Hepatocyte (in vitro differentiated cells): ENCODE measurements around the gene TAS1R3. TPM values are rescaled to one million over a fixed set of nuclear protein-coding genes. Genes with fewer than 3 reads are reported as not detected.
A peak's percentile ranks its signal among the peaks of the same experiment; 100 is the strongest.

ENCODE experiments used
- DNase-seq: peaks from one replicate; pipeline ENCODE4 v3.0.0-alpha.2; 2016; ENCODE audit warnings: low spot score
- H2AFZ ChIP-seq: fragments of 200-600 bp; sonication (generic); 2 replicates; pipeline ENCODE4 v1.6.0; 2016; ENCODE audit warnings: antibody characterized with exemption, mild to moderate bottlenecking
- H3K27ac ChIP-seq: fragments of 200-600 bp; sonication (generic); 2 replicates; pipeline ENCODE4 v1.5.1; 2016; ENCODE audit warnings: mild to moderate bottlenecking
- H3K27me3 ChIP-seq: fragments of 200-600 bp; sonication (generic); 2 replicates; pipeline ENCODE4 v1.6.1; 2016
- H3K36me3 ChIP-seq: fragments of 200-600 bp; sonication (generic); replicated peaks from 2 replicates; pipeline ENCODE4 v1.5.1; 2016; ENCODE audit warnings: low read depth; ENCODE audit not compliant: insufficient read depth
- H3K4me1 ChIP-seq: fragments of 200-600 bp; sonication (generic); 2 replicates; pipeline ENCODE4 v1.5.1; 2016; ENCODE audit warnings: mild to moderate bottlenecking, moderate library complexity; ENCODE audit not compliant: insufficient read depth
- H3K4me2 ChIP-seq: fragments of 200-600 bp; sonication (generic); 2 replicates; pipeline ENCODE4 v1.6.0; 2016
- H3K4me3 ChIP-seq: fragments of 200-600 bp; sonication (generic); 2 replicates; pipeline ENCODE4 v1.5.1; 2016; ENCODE audit warnings: mild to moderate bottlenecking
- H3K79me2 ChIP-seq: fragments of 200-600 bp; sonication (generic); 2 replicates; pipeline ENCODE4 v1.6.0; 2017; ENCODE audit warnings: mild to moderate bottlenecking
- H3K9me2 ChIP-seq: fragments of 200-600 bp; sonication (generic); replicated peaks from 2 replicates; pipeline ENCODE4 v1.6.0; 2017; ENCODE audit warnings: mild to moderate bottlenecking; ENCODE audit not compliant: insufficient read depth
- H3K9me3 ChIP-seq: fragments of 200-600 bp; sonication (generic); 2 replicates; pipeline ENCODE4 v1.5.1; 2016; ENCODE audit warnings: low read depth, mild to moderate bottlenecking
- H4K20me1 ChIP-seq: fragments of 200-600 bp; sonication (generic); 2 replicates; pipeline ENCODE4 v1.6.0; 2016; ENCODE audit warnings: mild to moderate bottlenecking; ENCODE audit not compliant: insufficient read depth, poor library complexity, severe bottlenecking
- EZH2 ChIP-seq: fragments of 200-600 bp; sonication (generic); IDR thresholded peaks from 2 replicates; pipeline ENCODE4 v1.6.1; 2016; ENCODE audit warnings: antibody characterized with exemption, mild to moderate bottlenecking, borderline replicate concordance
- EZH2phosphoT487 ChIP-seq: fragments of 200-600 bp; sonication (generic); IDR thresholded peaks from one replicate; pipeline ENCODE4 v1.6.1; 2018; ENCODE audit warnings: antibody characterized with exemption, mild to moderate bottlenecking, low read depth, moderate library complexity; ENCODE audit not compliant: unreplicated experiment, severe bottlenecking
- WGBS: methylation state at CpG from one replicate; pipeline ENCODE4 v1.1.6; 2016; ENCODE audit warnings: low lambda C conversion rate; ENCODE audit errors: missing lambda C conversion rate; 5-methylcytosine and 5-hydroxymethylcytosine counted together
- polyA plus RNA-seq: library from polyadenylated mRNA; unstranded; fragments of >200 nt; fragmentation: Nextera tagmentation; extraction: Ambion mirVana; gene quantifications from 2 replicates; pipeline ENCODE4 v1.2.1, GENCODE V29; 2016
- total RNA-seq: library from RNA; depleted of rRNA; stranded (reverse); fragments of >200 nt; gene quantifications from 2 replicates; pipeline ENCODE4 v1.2.3, GENCODE V29; 2014
- TF ChIP-seq, protein P1 (sequence below): fragments of 200-600 bp; sonication (generic); IDR thresholded peaks from 2 replicates; pipeline ENCODE4 v1.5.1; 2016; ENCODE audit warnings: antibody characterized with exemption, mild to moderate bottlenecking; ENCODE audit not compliant: poor library complexity

The TAS1R3 gene
- total and polyA plus RNA-seq, 2 experiments from 2014 or later = 0.17 to 0.42 TPM

DNA sequence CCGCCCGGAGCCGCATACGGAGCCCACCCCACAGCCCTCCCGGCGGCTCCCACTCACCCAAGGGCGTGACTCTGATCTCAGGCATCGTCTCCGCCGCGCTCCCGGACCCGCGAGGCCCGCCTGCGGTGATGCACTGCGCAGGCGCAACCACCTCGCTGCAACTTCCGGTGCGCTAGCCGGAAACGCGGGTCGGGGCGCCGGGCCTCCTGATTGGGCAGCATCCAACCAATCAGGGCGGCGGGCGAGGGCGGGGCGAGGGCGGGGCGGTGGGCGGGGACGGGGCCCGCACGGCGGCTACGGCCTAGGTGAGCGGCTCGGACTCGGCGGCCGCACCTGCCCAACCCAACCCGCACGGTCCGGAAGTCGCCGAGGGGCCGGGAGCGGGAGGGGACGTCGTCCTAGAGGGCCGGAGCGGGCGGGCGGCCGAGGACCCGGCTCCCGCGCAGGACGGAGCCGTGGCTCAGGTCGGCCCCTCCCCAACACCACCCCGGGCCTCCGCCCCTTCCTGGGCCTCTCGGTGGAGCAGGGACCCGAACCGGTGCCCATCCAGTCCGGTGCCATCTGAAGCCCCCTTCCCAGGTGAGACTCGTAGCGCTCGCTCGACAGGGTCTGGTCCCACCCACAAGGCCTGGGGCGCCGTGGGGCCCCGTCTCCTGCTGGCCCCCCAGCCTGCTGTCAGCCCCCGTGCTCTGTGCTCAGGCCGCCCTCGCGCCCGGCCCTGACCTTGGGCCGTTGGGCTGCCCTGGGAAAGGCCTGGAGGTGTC, 6.4 kb upstream of the TAS1R3 start, which contains the start of the genes CPTP and INTS11:
TSS of gene CPTP (plus strand) at position 279 of the 764 bp plus-strand sequence. CDS start 2,109 bp downstream, outside the sequence.
TSS of gene INTS11 (minus strand) at position 137 of the 764 bp plus-strand sequence. CDS start at position 85, 52 bp downstream.
- Histone ChIP-seq H4K20me1 (peaks cover 28% of the 10 kb centered on the region), H3K27ac (peak within 1 kb of the TSS; percentile 89), H3K36me3 (no peaks in the 10 kb centered on the region), H3K4me1 (peaks cover 13% of the 10 kb centered on the region), H2AFZ (peak within 1 kb of the TSS; percentile 85), H3K79me2 (peaks cover 65% of the 10 kb centered on the region), H3K27me3 (no peaks in the 10 kb centered on the region), H3K4me2 (peak within 1 kb of the TSS; percentile 95), H3K4me3 (peak within 1 kb of the TSS; percentile 99), H3K9me3 (no peaks in the 10 kb centered on the region), H3K9me2 (no peaks in the 10 kb centered on the region)
- TF ChIP-seq EZH2 (no peak), EZH2phosphoT487 (no peak)
- TF ChIP-seq, protein P1, sequence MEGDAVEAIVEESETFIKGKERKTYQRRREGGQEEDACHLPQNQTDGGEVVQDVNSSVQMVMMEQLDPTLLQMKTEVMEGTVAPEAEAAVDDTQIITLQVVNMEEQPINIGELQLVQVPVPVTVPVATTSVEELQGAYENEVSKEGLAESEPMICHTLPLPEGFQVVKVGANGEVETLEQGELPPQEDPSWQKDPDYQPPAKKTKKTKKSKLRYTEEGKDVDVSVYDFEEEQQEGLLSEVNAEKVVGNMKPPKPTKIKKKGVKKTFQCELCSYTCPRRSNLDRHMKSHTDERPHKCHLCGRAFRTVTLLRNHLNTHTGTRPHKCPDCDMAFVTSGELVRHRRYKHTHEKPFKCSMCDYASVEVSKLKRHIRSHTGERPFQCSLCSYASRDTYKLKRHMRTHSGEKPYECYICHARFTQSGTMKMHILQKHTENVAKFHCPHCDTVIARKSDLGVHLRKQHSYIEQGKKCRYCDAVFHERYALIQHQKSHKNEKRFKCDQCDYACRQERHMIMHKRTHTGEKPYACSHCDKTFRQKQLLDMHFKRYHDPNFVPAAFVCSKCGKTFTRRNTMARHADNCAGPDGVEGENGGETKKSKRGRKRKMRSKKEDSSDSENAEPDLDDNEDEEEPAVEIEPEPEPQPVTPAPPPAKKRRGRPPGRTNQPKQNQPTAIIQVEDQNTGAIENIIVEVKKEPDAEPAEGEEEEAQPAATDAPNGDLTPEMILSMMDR = no peak
- peak; percentile 98 for DNase-seq
- 5% methylated on average over 29 of the region's 84 CpGs for WGBS

DNA sequence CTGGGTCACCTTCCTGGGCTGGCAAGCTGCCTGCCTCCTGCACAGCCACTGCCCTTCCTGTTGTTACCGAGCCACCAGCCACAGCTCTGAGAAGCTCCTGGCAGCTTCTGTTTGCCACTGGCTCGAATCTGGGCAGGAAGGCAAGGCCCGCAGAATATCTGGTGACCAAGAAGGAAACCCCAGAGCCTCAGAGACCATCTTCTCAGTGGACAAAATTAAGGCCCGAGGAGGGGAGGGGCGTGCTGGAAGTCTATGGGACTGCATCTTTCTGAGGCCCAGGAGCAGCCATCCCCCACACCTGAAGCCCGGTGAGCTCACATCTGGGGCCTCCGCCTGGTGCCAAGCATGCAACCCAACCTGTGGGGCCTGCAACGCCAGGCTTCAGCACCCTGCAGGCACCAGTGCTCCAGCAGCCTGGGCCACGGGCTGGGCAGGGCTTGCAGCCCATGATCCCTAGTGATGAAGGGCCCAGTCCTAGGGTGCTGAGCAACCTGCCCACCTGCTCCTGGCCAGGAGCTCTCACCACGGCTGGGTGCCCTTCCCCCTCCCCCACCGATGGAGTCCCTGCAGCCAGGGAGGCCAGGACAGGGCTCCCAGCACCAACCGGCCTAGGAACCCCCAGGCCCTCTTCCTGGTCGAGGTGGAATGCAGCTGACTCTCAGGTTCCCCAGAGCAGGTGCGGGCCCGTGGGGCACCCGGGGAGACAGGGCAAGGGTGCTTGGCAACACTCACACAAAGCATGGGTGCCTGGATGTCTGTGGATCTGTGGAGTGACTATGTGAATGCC, 5.6 kb upstream of the TAS1R3 start:
- Histone ChIP-seq H3K79me2 (peaks cover 58% of the 10 kb centered on the region), H2AFZ (peak overlapping the region; percentile 71)
- 73% methylated on average over 16 of the region's 16 CpGs for WGBS

DNA sequence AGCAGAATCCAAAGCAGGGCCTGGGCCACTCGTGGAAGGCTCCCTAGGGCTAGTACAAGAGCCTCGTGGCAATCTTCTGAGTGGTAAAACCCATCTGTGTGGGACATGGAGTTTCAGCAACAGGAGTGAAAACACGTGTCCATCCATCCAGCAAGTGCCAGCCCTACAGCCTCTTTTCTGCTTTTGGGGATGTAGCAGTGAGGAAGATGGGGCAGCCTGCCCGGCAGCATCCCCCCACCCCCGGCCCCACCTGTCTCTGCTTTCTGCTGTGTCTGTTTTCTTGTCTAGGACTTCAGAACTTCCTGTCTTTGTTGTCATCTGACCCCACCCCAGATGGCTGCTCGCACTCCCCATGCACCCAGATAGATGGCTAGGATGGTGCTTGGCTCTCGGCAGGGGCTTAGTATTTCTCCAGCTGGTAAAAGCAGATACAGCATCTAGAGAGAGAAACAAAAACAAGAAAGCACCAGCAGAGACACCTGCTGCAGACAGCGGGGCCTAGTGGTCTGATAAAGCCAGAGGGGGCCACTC, 4.9 kb upstream of the TAS1R3 start:
- H3K4me3 ChIP-seq = no peak overlapping the region
- no peak overlapping the region for H3K27ac ChIP-seq
- peak overlapping the region; percentile 95 for H3K4me2 ChIP-seq
- peaks cover 23% of the 10 kb centered on the region for H3K4me1 ChIP-seq
- H4K20me1 ChIP-seq = peaks cover 28% of the 10 kb centered on the region
- no peak overlapping the region for H2AFZ ChIP-seq
- no peaks in the 10 kb centered on the region for H3K9me3 ChIP-seq
- no peak for DNase-seq
- H3K27me3 ChIP-seq = no peaks in the 10 kb centered on the region
- H3K36me3 ChIP-seq = no peaks in the 10 kb centered on the region
- 93% methylated on average over 8 of the region's 8 CpGs for WGBS
- H3K9me2 ChIP-seq = no peaks in the 10 kb centered on the region
- peaks cover 51% of the 10 kb centered on the region for H3K79me2 ChIP-seq
- TF ChIP-seq, protein P1 = no peak
- TF ChIP-seq EZH2phosphoT487 = no peak
- no peak for TF ChIP-seq EZH2

More for the DNA sequence above, 5.6 kb upstream of the TAS1R3 start:
- Histone ChIP-seq H3K4me3 (peak overlapping the region; percentile 90), H3K27me3 (no peaks in the 10 kb centered on the region), H3K36me3 (no peaks in the 10 kb centered on the region), H3K4me2 (peak overlapping the region; percentile 95), H3K9me3 (no peaks in the 10 kb centered on the region), H3K27ac (peak overlapping the region; percentile 89), H4K20me1 (peaks cover 28% of the 10 kb centered on the region), H3K4me1 (peaks cover 17% of the 10 kb centered on the region), H3K9me2 (no peaks in the 10 kb centered on the region)
- TF ChIP-seq, protein P1 = no peak
- TF ChIP-seq EZH2phosphoT487 (no peak), EZH2 (no peak)
- no peak for DNase-seq
